KMS-11 (cell line): ENCODE measurements around the gene SIMC1.
"Not testable (repeated sequence)": the region's sequence is repeated elsewhere in the genome, so short reads cannot be mapped to it uniquely, and the experiment has no call there.

ENCODE experiments used
- H2AFZ ChIP-seq: fragments of 200-600 bp; sonication (generic); 2 replicates; pipeline ENCODE4 v1.6.1; 2016; ENCODE audit warnings: antibody characterized with exemption, mixed run types, low read depth
- H3K27ac ChIP-seq: fragments of 200-600 bp; sonication (generic); 2 replicates; pipeline ENCODE4 v1.6.1; 2016; ENCODE audit warnings: mild to moderate bottlenecking, mixed run types
- H3K27me3 ChIP-seq: fragments of 200-600 bp; sonication (generic); 2 replicates; pipeline ENCODE4 v1.6.1; 2017; ENCODE audit warnings: mild to moderate bottlenecking, low read depth, mixed run types, moderate library complexity; ENCODE audit not compliant: insufficient read depth
- H3K36me3 ChIP-seq: fragments of 200-600 bp; sonication (generic); 2 replicates; pipeline ENCODE4 v1.6.1; 2017; ENCODE audit warnings: mild to moderate bottlenecking, mixed run types; ENCODE audit not compliant: insufficient read depth
- H3K4me1 ChIP-seq: fragments of 200-600 bp; sonication (generic); 2 replicates; pipeline ENCODE4 v1.6.1; 2016; ENCODE audit warnings: mild to moderate bottlenecking, low read depth, mixed run types; ENCODE audit not compliant: poor library complexity, severe bottlenecking
- H3K4me2 ChIP-seq: fragments of 200-600 bp; sonication (generic); 2 replicates; pipeline ENCODE4 v1.7.0; 2016; ENCODE audit warnings: mild to moderate bottlenecking, mixed run types
- H3K4me3 ChIP-seq: fragments of 200-600 bp; sonication (generic); IDR thresholded peaks from 2 replicates; pipeline ENCODE4 v1.6.1; 2017; ENCODE audit warnings: low read depth, low read length, mixed read lengths; ENCODE audit not compliant: insufficient read depth
- H3K79me2 ChIP-seq: fragments of 200-600 bp; sonication (generic); 2 replicates; pipeline ENCODE4 v1.6.1; 2016; ENCODE audit warnings: low read depth, mixed run types; ENCODE audit not compliant: insufficient read depth
- H3K9ac ChIP-seq: fragments of 200-600 bp; sonication (generic); 2 replicates; pipeline ENCODE4 v1.6.1; 2016; ENCODE audit warnings: mild to moderate bottlenecking, mixed run types
- H4K20me1 ChIP-seq: fragments of 200-600 bp; sonication (generic); 2 replicates; pipeline ENCODE4 v1.6.1; 2016; ENCODE audit warnings: mild to moderate bottlenecking, mixed run types; ENCODE audit not compliant: insufficient read depth
- TF ChIP-seq, protein P1 (sequence below): fragments of 200-600 bp; sonication (generic); conservative IDR thresholded peaks from 2 replicates; pipeline ENCODE4 v1.6.1; 2017; ENCODE audit warnings: low read depth, mild to moderate bottlenecking, antibody characterized with exemption, low read length, moderate library complexity, mixed read lengths

The SIMC1 gene

DNA sequence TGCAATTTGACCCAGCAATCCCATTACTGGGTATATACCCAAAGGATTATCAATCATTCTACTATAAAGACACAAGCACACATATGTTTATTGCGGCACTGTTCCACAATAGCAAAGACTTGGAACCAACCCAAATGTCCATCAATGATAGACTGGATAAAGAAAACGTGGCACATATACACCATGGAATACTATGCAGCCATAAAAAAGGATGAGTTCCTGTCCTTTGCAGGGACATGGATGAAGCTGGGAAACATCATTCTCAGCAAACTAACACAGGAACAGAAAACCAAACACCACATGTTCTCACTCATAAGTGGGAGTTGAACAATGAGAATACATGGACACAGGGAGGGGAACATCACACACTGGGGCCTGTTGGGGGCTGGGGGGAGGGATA lies 39.9 kb upstream of the SIMC1 start:
- not testable (repeated sequence) for H3K36me3 ChIP-seq, H3K4me3 ChIP-seq, H4K20me1 ChIP-seq, H3K4me2 ChIP-seq, H3K27me3 ChIP-seq, H3K27ac ChIP-seq, H3K79me2 ChIP-seq, H3K4me1 ChIP-seq, H2AFZ ChIP-seq, H3K9ac ChIP-seq

DNA sequence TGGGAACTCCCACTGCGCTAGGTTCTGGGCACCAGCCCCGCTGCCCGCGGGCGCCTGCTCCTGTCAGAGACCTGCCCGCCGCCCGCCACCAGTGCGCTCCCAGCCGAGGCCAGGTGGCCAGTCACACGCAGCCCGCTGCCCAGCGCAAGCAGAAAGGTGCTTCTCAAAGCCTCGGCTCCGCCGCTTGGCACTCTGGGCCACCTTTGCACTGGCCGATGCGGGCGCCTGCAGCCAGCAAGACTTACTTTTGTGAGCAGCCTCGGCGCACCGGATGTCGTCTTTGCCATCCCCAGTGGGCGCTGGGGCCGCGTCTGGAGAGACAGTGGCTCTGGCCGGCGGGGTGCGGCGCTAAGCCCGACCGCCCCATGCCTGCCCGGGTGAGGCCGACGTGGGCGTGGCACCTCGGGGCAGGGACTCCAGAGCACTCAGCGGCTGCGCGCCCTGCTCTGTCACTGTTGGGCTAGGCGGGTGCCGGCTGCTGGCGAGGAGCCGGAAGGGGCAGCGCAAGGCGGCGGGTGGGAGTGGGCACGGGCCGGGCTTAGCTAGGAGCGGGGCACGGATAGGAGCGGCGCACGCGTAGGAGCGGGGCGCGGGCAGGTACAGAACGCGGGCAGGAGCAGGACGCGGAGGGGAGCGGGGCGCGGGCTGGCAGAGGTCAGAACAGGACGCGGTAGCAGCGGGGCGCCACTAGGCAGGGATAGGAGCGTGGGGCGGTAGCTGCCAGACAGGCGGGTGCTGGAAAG lies 39.1 kb upstream of the SIMC1 start:
- H3K79me2 ChIP-seq, H3K27ac ChIP-seq, H3K4me3 ChIP-seq, H3K4me1 ChIP-seq, H3K9ac ChIP-seq, H3K36me3 ChIP-seq, H3K27me3 ChIP-seq, H4K20me1 ChIP-seq: not testable (repeated sequence)
- Histone ChIP-seq H3K4me2 (peak overlapping the region; percentile 29; the same call in 1 of the 2 replicates), H2AFZ (peak overlapping the region; percentile 38; the same call in 1 of the 2 replicates)

DNA sequence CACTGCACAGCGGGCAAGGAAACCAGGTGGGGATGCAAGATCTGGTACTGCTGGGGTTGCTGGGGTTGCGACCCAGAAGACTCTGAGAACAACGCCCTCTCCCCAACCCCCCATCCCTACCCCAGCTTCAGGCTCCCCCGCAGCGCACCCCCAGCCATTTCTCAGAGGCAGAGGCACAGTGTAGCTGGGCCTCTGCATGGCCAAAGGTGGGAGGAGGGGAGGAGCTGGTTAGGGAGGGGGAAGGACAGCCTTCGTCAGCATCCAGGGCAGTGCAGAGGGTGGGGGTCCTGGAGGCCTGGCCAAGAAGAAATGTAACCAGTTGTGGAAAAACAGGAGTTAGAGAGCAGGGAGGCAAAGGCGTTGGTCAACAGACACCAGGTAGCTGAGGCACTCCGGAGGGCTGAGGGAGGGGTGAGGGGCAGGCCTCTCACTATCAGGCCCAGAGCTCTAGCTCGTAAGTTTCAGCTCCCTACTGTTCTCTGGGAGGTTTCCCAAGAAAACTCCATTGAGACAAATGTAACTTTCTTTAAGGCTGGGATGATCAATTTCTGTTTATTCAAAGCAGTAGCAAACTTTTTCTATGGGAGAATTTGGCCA lies 38.3 kb upstream of the SIMC1 start:
- not testable (repeated sequence) for H4K20me1 ChIP-seq, H3K79me2 ChIP-seq, H3K4me3 ChIP-seq, H3K4me1 ChIP-seq, H3K27ac ChIP-seq, H3K27me3 ChIP-seq, H3K9ac ChIP-seq, H2AFZ ChIP-seq, H3K36me3 ChIP-seq
- peak overlapping the region; percentile 9; the same call in 1 of the 2 replicates for H3K4me2 ChIP-seq

DNA sequence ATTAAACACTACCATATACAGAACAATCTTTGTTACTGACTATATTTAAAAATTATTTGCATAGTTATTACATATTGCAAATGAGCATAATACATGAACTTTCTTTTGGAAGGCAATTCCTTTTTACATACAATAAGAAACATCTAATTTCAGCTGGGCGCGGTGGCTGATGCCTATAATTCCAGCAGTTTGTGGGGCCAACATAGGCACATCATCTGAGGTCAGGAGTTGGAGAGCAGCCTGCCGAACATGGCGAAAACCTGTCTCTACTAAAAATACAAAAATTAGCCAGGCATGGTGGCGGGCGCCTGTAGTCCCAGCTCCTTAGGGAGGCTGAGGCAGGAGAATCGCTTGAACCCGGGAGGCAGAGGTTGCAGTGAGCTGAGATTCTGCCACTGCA lies 36.4 kb upstream of the SIMC1 start:
- H3K4me1 ChIP-seq = peaks cover 7% of the 10 kb centered on the region
- H3K36me3 ChIP-seq = no peaks in the 10 kb centered on the region
- no peak overlapping the region for H3K27ac ChIP-seq
- no peak overlapping the region for H3K9ac ChIP-seq
- H3K27me3 ChIP-seq = no peaks in the 10 kb centered on the region
- no peak overlapping the region for H3K4me2 ChIP-seq
- TF ChIP-seq, protein P1, sequence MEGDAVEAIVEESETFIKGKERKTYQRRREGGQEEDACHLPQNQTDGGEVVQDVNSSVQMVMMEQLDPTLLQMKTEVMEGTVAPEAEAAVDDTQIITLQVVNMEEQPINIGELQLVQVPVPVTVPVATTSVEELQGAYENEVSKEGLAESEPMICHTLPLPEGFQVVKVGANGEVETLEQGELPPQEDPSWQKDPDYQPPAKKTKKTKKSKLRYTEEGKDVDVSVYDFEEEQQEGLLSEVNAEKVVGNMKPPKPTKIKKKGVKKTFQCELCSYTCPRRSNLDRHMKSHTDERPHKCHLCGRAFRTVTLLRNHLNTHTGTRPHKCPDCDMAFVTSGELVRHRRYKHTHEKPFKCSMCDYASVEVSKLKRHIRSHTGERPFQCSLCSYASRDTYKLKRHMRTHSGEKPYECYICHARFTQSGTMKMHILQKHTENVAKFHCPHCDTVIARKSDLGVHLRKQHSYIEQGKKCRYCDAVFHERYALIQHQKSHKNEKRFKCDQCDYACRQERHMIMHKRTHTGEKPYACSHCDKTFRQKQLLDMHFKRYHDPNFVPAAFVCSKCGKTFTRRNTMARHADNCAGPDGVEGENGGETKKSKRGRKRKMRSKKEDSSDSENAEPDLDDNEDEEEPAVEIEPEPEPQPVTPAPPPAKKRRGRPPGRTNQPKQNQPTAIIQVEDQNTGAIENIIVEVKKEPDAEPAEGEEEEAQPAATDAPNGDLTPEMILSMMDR = no peak
- H3K4me3 ChIP-seq = no peak overlapping the region
- H3K79me2 ChIP-seq = no peaks in the 10 kb centered on the region
- no peak overlapping the region for H2AFZ ChIP-seq
- H4K20me1 ChIP-seq = no peaks in the 10 kb centered on the region

DNA sequence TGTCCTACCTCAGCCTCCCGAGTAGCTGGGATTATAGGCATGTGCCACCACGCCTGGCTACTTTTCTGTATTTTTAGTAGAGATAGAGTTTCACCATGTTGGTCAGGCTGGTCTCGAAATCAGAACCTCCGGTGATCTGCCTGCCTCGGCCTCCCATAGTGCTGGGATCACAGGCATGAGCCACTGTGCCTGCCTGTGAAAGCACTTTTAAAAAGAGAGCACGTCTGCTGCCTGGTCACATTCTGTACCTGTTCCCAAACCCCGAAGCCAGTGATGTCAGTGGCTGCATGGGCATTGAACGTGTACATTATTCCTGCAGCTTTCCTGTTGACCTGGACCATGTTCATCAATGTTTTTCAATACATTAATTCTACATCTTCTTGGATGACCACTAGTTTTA lies 35.1 kb upstream of the SIMC1 start:
- H3K27me3 ChIP-seq = no peaks in the 10 kb centered on the region
- no peak overlapping the region for H2AFZ ChIP-seq
- no peaks in the 10 kb centered on the region for H4K20me1 ChIP-seq
- no peak overlapping the region for H3K4me3 ChIP-seq
- H3K9ac ChIP-seq = no peak overlapping the region
- H3K79me2 ChIP-seq = no peaks in the 10 kb centered on the region
- H3K4me1 ChIP-seq = no peaks in the 10 kb centered on the region
- no peak overlapping the region for H3K4me2 ChIP-seq
- no peaks in the 10 kb centered on the region for H3K36me3 ChIP-seq
- TF ChIP-seq, protein P1 = no peak
- H3K27ac ChIP-seq = no peak overlapping the region

DNA sequence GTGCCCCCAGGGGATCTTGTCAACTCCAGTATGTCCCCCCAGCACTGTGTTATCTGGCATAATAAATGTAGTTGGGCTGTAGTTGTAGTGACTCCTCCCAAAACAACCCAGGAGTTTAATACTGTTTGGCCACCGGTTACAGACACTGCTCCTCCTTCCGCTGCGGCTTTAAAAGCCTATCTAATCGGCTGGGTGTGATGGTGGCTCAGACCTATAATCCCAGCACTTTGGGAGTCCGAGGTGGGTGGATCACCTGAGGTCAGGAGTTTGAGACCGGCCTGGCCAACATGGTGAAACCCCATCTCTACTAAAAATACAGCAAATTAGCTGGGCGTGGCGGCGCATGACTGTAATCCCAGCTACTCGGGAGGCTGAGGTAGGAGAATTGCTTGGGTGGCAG lies 34.7 kb upstream of the SIMC1 start:
- not testable (repeated sequence) for H3K27ac ChIP-seq, H3K79me2 ChIP-seq, H3K36me3 ChIP-seq

DNA sequence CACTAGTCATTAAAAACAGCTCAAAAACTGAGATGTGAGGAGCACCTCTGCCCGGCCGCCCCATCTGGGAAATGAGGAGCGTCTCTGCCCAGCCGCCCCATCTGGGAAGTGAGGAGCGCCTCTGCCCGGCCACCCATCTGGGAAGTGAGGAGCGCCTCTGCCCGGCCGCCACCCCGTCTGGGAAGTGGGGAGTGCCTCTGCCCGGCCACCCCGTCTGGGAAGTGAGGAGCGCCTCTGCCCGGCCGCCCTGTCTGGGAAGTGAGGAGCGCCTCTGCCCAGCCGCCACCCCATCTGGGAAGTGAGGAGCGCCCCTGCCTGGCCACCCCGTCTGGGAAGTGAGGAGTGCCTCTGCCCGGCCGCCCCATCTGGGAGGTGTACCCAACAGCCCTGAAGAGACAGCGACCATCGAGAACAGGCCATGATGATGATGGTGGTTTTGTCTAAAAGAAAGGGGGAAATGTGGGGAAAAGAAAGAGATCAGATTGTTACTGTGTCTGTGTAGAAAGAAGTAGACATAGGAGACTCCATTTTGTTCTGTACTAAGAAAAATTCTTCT lies 23.7 kb upstream of the SIMC1 start:
- not testable (repeated sequence) for H3K4me3 ChIP-seq, H3K9ac ChIP-seq, H3K36me3 ChIP-seq, H3K27me3 ChIP-seq, H3K4me2 ChIP-seq, H3K27ac ChIP-seq, H3K4me1 ChIP-seq, H3K79me2 ChIP-seq, H2AFZ ChIP-seq, H4K20me1 ChIP-seq

More for the DNA sequence above, 34.7 kb upstream of the SIMC1 start:
- not testable (repeated sequence) for H3K27me3 ChIP-seq, H3K4me1 ChIP-seq, H2AFZ ChIP-seq, H3K4me2 ChIP-seq, H3K4me3 ChIP-seq, H3K9ac ChIP-seq, H4K20me1 ChIP-seq

DNA sequence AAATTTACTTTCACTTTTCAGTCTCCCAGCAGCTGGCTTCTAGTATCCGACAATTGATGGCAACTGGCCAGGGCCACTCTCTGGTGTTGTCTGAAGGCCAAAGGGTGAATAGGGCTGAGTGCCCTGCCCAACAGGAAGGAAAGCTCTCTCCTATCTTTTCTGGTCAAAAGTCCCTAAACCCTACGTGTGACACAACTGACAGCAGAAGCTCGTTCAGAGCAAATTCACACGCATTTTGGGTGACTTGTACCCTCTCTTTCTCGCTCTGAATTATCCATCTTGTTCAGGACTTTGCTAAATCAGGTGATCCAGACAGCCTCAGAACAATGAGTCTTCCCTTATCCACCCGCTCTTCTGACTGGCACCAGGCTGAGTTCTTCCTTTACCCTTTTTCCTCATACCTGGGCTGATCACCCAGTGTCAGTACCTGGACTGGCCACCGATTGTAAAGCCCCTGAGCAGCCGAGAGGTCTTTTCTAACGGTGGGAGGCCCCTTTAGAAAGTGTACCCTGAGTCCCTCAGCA lies 21.8 kb upstream of the SIMC1 start:
- not testable (repeated sequence) for H2AFZ ChIP-seq, H4K20me1 ChIP-seq, H3K9ac ChIP-seq, H3K4me2 ChIP-seq, H3K4me3 ChIP-seq, H3K79me2 ChIP-seq, H3K27me3 ChIP-seq, H3K36me3 ChIP-seq, H3K4me1 ChIP-seq, H3K27ac ChIP-seq
